NCI-H748 (cell line): Measurements from ENCODE around the gene CC2D1A.
"Not testable (repeated sequence)": the region's sequence is repeated elsewhere in the genome, so short reads cannot be mapped to it uniquely, and the experiment has no call there.

Experiments
- DNase-seq: peaks from one replicate; lab custom pipeline; 2025; ENCODE audit not compliant: unreplicated experiment; lab: John Stamatoyannopoulos, UW

Gene CC2D1A

DNA sequence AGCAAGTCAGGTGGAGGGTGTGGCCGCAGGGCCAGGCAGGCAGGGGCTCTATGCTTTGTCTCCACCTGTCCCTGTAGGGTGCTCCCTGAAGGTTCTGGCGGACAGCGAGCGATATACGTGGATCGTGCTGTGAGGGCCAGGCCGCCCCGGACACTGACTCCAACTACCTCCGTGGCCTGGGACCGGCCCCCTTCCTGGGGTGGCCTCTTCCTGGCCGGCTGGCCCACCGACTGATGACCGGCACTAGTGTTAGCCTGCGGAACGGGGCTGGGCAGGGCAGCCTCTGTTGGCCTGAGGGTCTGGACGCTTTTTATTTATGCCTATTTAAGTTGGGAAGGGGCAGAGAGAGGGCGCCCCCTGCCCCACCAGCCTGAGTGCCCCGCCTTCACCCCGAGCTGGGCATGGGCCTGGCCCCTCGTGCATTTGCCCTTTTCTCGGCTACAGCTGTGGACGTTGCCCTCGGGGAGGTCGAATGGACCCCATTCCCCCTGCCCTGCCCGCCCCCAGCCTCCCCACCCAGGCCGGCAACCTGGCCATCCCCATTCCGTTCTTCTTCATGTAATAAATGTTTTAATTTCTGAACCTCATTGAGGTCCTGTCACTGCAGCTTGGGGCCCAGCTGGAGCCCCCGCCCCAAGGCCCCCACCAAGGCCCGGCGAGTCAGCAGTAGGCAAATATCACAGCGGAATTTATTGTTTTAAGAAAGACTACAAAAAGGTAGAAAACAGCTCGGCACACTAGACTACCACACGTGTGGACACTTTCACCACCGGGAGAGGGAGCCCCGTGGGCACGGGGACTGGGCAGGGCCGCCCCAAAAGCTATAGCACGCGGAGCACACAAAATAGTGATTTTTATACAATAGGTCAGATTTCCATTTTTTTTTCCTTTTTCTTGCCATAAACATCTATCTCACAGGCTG is 55.1 kb downstream of the CC2D1A start:
- DNase-seq: no peak

DNA sequence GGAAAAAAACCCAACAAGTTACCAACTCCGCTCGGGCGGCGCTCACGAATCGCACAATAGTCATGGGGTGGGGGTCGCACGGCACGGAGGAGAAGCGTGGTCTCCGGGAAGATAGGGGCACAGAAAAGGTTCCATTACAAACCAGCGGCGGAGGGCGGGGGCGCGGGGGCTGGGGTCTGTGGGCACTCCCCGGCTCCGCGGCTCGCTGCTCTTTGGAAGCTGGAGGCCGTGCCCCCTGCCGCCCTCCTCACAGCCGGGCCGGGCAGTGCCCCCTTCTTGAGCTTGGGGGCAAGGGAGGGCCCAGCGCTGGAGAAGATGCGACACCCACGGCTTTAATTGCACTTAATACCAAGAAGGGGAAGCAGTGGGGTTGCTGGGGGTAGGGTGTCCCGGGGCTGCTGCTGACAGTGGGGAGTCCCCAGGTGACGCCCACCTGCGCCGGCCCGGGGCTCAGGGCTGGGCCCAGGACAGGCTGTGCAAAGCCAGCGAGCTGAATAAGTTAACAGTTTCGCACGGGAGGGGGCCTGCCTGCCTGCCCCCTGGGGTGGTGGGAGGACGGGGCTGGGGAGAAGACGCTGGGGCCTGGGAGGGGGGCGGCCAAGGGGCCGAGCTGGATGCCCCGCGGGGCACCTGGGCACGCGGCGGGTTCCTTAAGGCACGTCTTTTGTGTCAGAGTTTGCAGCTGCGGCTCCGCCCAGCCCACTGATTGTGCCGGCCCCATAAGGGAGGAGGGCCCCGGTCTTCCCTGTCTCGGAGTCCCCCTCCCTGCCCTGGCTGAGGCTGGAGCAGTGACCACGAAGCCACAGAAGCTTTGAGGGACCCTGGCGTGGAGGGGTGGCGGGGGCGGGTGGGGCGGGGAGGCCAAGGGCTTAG is 56.1 kb downstream of the CC2D1A start:
- DNase-seq: no peak

DNA sequence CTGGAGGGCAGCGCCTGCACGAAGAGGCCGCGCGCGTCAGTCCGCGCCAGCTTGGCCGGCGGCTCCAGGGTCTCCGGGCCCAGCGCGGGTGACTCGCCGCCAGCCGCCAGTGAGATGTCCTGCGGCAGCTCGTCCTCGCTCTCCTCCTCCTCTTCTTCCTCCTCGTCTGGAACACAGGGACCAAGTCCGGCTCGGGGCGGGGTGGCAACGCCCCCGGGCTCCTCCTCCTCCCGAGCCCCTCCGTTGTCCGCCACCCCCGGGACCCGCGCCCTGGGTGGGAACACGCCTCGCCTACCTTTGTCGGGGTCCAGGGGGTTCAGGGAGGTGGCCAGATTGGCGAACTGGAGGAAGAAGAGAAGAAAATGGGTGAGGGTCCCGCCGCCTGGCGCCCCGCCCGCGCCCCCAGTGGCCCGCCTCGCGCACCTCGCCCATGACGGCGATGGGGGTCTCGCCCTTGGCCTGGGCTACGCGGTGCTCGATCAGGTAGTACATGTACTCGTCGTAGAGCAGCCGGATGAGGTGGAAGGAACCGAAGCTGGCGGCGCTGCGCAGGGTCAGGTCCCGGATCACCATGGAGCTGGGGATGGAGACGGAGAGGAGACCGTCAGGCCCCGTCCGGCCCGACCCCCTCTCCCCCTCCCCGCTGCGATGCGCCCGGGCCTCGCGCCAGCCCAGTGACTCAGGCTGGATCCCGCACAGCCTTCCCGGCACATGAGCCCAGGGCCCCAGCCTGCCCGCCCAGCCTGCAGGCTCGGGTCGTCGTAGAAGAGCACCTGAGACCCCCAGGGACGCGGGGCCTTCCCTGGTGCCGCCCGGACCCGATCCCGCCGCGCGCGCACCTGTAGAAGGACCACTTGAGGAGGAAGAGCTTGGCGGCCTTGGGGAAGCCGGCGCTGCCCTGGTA is 57.0 kb downstream of the CC2D1A start:
- no peak for DNase-seq

DNA sequence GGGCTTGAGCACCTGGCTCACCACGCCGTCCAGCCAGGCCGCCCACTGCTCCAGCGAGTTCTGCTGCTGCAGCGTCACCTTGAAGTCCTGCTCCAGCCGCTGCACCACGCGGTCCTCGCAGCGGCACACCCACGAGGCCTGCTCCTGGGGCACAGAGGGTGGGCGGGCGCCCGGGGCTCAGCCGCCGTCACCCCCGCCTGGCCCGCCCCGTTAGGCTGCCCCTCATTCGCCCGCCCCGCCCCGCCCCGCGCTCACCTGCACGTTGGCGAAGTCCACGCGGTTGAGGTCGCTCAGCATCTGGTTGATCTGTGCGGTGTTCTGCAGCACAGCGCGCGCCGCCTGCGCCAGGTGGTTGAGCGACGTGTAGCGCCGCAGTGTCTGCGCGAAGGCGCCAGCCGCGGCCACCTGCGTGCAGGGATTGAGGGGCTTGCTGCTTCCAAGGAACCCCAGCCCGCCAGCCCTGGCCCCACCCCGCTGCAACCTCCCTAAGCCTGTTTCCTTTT is 57.7 kb downstream of the CC2D1A start:
- DNase-seq: no peak

- no peak for DNase-seq
Observed at GRCh38 chr19:13964776-13965175, 58.8 kb downstream of the CC2D1A start.

GRCh38 chr19:13965377-13965896 is 59.4 kb downstream of the CC2D1A start:
- DNase-seq: no peak

DNA sequence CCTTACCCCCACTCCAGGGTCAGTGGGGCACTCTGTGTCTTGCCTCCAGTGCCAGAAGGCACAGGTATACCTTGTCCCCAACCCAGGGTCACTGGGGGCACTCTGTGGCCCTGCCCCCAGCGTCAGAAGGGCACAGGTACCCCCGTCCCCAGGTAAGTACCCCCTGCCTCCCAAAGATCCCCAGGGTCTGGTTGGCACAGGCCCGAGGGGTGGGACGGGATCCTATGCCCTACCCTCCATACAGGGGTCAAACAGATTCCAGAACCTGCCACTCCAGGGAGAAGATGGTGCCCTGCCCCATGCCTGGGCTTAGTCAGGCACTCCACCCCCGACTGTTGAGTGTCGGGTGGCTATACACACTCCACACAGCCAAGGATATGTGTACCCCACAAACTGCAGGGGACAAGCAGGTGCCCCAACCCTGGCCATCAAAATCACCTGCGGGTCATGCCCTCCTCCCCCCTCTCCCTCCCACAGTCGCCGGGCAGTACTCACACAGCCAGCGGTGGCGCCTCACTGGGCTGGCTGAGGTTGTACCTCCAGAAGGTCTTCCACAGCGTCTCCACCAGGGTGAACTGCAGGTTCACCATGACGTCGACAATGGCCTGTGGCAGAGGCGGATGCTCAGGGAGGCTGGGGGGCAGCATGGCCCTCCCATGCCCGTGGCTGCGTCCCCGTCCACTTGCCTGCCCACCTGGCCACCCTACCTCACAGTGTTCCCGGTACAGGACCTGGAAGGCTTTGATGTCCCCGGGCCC is 60.1 kb downstream of the CC2D1A start:
- no peak for DNase-seq

DNA sequence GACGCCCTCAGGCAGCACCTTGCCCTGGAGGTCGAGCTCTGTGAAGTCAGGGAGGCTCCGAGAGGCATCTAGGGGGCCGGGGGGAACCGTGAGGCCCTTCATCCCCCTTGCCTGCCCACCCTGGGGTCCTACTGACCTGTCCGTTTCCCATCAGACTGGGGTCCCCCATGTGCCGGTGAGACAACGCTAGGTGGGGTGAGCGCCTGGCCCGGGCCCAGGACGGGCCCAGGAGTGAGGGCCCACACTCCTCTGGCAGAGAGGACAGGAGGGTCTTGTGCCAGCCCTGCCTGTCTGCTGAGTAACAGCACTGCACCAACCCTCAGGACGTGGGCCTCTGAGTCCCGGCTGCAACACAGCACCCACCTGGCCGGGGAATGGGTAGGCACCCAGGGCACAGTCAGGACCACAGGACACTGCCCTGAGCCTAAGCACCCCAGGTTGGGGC is 60.7 kb downstream of the CC2D1A start:
- DNase-seq: no peak

DNA sequence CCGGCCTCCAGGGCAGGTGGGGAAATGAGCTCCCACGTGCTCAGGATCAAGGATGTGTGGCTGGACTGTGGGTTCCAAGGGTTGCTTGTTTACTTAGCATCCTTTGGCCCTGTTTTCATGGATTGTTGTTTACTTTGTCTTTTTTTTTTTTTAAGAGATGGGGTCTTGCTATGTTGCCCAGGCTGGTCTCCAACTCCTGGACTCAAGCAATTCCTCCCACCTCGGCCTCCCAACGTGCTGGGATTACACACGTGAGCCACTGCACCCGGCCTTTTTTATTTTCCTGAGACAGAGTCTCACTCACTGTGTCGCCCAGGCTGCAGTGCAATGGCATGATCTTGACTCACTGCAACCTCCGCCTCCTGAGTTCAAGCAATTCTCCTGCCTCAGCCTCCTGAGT is 61.2 kb downstream of the CC2D1A start:
- not testable (repeated sequence) for DNase-seq

- no peak for DNase-seq
Observed at GRCh38 chr19:13968383-13968935, 62.5 kb downstream of the CC2D1A start.

DNA sequence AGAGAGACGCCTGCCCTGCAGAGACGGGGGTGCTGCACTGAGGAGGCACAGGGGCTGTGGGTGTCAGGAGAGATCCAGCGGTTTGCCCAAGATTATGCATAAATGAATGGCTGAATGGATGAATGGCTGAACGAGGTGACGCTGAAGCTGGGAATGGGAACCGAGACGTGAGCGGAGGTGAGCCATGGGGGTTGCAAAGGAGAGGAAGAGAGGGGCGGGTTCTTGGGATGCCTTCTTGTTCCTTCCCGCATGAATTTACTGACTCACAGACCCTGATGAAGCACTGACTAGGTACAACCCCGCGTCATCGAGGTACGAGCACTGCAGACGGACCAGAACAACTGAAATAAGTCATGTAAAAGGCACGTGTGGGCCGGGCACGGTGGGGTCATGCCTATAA is 63.0 kb downstream of the CC2D1A start:
- DNase-seq: no peak

- no peak for DNase-seq
Observed at GRCh38 chr19:13969897-13970296, 63.9 kb downstream of the CC2D1A start.

DNA sequence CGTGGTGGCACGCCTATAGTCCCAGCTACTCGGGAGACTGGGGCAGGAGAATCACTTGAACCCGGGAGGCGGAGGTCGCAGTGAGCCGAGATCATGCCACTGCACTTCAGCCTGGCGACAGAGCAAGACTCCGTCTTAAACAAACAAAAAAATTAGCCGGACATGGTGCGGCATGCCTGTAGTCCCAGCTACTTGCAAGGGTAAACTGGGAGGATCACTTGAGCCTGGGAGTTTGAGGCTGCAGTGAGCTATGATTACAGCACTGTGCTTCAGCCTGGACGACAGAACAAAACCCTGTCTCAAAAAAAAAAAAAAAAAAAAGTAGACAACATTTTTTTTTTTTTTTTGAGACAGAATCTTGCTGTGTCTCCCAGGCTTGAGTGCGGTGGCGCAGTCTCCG is 65.9 kb downstream of the CC2D1A start:
- DNase-seq: not testable (repeated sequence)

GRCh38 chr19:13972368-13973155 is 66.6 kb downstream of the CC2D1A start:
- no peak for DNase-seq

- DNase-seq: not testable (repeated sequence)
Observed at GRCh38 chr19:13973479-13973878, 67.5 kb downstream of the CC2D1A start.

DNA sequence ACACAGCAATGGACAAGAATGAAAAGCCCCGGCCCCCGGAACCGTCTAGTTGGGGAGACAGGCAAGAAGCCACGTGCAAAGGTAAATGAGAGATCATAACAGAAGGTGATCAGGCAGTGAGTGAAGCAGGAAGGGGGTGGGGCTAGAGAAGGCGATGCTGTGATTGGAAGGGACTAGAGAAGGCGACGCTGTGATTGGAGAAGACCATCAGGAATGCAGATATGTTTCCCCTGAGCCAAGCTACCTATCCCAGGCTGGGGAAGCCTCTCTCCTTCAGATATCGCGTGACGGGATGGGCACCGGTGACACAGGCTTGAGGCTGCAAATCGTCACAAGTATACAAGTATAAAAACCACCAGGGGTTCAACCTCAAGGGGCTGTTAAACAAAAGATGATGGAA is 68.1 kb downstream of the CC2D1A start:
- peak; percentile 66 for DNase-seq

DNA sequence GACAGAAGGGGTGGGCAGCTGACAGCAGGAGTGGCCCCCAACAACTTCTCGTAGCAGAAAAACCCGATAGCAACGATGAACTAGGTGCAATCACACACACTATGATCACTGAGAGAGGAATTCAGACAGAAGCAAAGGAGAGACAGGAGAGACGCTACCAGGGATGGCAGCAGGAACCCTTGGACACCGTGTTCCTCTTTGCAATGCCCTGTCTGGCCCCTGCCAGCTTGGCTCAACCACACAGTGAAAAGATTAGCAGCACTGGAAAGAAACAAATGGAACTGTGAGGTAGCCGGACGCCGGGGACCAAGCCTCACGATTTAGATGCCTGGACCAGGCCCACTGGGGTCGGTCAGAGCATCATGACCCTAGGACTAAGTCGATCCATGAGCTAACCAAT is 69.9 kb downstream of the CC2D1A start:
- no peak for DNase-seq

DNA sequence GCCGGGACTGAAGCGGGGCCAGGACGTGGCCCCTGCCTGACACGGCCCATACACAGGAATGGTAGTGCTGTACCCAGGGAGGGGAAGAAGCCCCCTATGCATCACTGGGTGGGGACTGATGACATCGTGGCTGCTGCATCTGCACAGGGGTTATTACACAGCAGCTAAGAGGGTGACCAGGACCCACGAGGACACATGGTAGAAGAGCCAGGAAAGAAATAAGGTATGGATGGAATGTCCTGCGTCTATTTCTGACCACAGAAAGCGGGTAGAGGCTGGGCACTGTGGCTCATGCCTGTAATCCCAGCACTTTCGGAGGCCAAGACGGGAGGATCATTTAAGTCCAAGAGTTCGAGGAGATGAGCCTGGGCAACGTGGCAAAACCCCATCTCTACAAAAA is 70.4 kb downstream of the CC2D1A start:
- no peak for DNase-seq

DNA sequence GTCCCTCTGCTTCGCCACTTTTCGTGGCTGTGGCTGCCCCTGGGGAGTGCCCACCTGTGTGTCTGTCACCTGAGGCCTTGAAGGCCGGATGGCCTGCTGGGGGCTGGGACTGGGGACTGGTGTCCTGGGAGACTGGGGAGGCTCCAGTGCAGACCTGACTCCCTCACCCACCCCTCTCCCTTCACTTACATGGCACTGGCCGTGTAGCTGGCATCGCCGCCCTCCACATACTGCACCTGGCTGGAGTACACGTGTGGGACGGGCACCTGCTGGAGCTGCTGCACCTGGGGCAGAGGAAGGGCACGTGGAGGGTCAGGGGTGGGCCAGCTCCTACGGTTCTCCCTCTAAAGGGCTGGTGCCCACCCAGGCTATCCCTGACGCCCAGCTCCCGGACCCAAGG is 71.8 kb downstream of the CC2D1A start:
- DNase-seq: no peak
